ENCODE measurements around the gene TET3. TPM values are rescaled to one million over a fixed set of nuclear protein-coding genes. Genes with fewer than 3 reads are reported as not detected.

The TET3 gene
- polyA plus RNA-seq, 1 experiment, result 2.1 TPM

- POLR2A ChIA-PET, result no interaction called here
- no peak for DNase-seq (ENCODE audit: low read depth)
- Histone ChIP-seq H3K4me3 (ENCODE audit: low read depth, low read length) (no peak overlapping the region), H3K36me3 (ENCODE audit: control insufficient read depth, insufficient read depth, low read length) (no peaks in the 10 kb centered on the region), H3K27me3 (ENCODE audit: control insufficient read depth, insufficient read depth, low read length) (no peaks in the 10 kb centered on the region)
- CTCF ChIA-PET, result no interaction called here
- no peak for TF ChIP-seq CTCF (IDR thresholded peaks at IDR 0.05; ENCODE audit: insufficient read depth, low read depth, low read length)
Measured at GRCh38 chr2:73998451-73998850, 13.7 kb downstream of the TET3 start.

- DNase-seq (ENCODE audit: low read depth), result no peak
- H3K27me3 ChIP-seq (ENCODE audit: control insufficient read depth, insufficient read depth, low read length), result no peaks in the 10 kb centered on the region
- no peaks in the 10 kb centered on the region for H3K36me3 ChIP-seq (ENCODE audit: control insufficient read depth, insufficient read depth, low read length)
- no peak overlapping the region for H3K4me3 ChIP-seq (ENCODE audit: low read depth, low read length)
- no peak for TF ChIP-seq CTCF (IDR thresholded peaks at IDR 0.05; ENCODE audit: insufficient read depth, low read depth, low read length)
- CTCF ChIA-PET, result no interaction called here
- POLR2A ChIA-PET, result no interaction called here
Measured at GRCh38 chr2:73998933-73999332, 14.2 kb downstream of the TET3 start.

GRCh38 chr2:73999881-74000597 lies 15.3 kb downstream of the TET3 start:
- no peak for DNase-seq (ENCODE audit: low read depth)
- H3K4me3 ChIP-seq (ENCODE audit: low read depth, low read length), result no peak overlapping the region
- no peaks in the 10 kb centered on the region for H3K36me3 ChIP-seq (ENCODE audit: control insufficient read depth, insufficient read depth, low read length)
- ChIA-PET CTCF (interaction anchor here (0.9 kb wide), 1 partner anchor 41 kb away, joined by 3 read pairs; no protein-coding TSS in a partner anchor), POLR2A (no interaction called here)
- TF ChIP-seq CTCF (IDR thresholded peaks at IDR 0.05; ENCODE audit: insufficient read depth, low read depth, low read length), result no peak
- H3K27me3 ChIP-seq (ENCODE audit: control insufficient read depth, insufficient read depth, low read length), result no peaks in the 10 kb centered on the region

- ChIA-PET CTCF (interaction anchor here (0.9 kb wide), 2 partner anchors 13 to 40 kb away, joined by 3 read pairs; no protein-coding TSS in a partner anchor), POLR2A (no interaction called here)
- H3K27me3 ChIP-seq (ENCODE audit: control insufficient read depth, insufficient read depth, low read length), result no peaks in the 10 kb centered on the region
- no peak overlapping the region for H3K4me3 ChIP-seq (ENCODE audit: low read depth, low read length)
- TF ChIP-seq CTCF (IDR thresholded peaks at IDR 0.05; ENCODE audit: insufficient read depth, low read depth, low read length), result no peak
- DNase-seq (ENCODE audit: low read depth), result no peak
- no peaks in the 10 kb centered on the region for H3K36me3 ChIP-seq (ENCODE audit: control insufficient read depth, insufficient read depth, low read length)
Measured at GRCh38 chr2:74000666-74001065, 16.0 kb downstream of the TET3 start.

GRCh38 chr2:74001121-74001520 lies 16.4 kb downstream of the TET3 start:
- ChIA-PET POLR2A (no interaction called here), CTCF (interaction anchor here (0.9 kb wide), 2 partner anchors 14 to 40 kb away, joined by 3 read pairs; no protein-coding TSS in a partner anchor)
- no peak for TF ChIP-seq CTCF (IDR thresholded peaks at IDR 0.05; ENCODE audit: insufficient read depth, low read depth, low read length)
- Histone ChIP-seq H3K27me3 (ENCODE audit: control insufficient read depth, insufficient read depth, low read length) (no peaks in the 10 kb centered on the region), H3K4me3 (ENCODE audit: low read depth, low read length) (no peak overlapping the region), H3K36me3 (ENCODE audit: control insufficient read depth, insufficient read depth, low read length) (no peaks in the 10 kb centered on the region)
- DNase-seq (ENCODE audit: low read depth), result no peak

All from BJ (cell line).